Effector CD4-positive, alpha-beta T cell (primary cell): ENCODE results near the gene XPNPEP2.

Source experiments
- DNase-seq: peaks from one replicate; pipeline ENCODE4 v3.0.0-alpha.2; 2020

XPNPEP2 gene

DNA sequence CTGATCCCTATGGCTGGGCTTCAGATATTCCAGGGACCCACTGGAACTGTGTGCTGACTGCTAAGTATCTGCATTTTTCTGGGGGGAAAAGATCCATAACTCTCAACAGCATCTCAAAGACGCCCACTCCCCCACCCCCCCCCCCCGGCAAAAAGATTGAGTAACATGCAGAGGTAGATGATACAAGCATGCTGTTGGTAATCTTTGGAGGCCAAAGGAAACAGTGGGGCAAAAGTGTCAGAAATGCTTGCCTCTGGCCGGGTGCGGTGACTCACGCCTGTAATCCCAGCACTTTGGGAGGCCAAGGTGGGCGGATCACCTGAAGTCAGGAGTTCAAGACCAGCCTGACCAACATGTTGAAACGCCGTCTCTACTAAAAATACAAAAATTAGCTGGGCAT, 12.2 kb downstream of the XPNPEP2 start:
- DNase-seq = no peak

DNA sequence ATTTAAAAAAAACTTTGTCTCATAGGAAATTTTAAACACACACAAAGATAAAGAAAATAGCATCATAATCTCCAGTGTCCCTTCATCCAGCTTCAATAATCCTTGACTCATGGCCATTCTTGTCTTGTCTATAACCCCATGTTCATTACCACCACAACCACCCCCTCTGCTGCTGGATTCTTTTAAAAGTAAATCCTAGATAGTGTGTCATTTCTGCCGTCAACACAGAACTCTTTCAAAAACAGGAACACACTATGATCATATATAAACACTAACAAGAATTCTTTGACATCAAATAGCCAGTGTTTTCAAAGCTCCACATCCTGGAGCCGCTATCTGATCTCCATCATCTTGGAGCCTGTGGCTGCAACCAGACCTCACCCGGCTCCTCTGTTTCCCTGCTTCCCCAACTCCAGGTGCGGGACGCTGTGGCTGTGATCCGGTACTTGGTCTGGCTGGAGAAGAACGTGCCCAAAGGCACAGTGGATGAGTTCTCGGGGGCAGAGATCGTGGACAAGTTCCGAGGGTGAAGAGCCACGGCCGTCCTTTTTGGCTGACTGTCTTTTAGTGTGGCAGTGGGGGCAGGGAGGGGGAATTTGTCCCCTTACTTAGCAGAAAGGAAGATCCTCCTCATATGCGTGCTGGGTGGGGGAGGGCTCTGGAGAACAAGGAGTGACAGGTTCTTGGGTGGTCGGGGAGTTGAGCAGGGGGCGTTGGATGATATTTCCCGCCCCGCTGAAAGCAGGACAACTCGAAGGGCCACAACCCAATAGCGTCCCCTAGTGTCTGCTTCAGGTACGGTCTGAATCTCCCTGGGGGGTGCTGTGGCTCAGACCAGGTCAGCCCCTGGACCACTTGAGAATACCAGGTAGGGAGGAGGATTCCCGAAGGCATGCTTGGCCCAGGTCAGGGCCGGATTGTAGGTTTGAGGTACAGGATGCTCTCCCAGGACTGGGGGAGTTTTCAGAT, 15.6 kb downstream of the XPNPEP2 start:
- DNase-seq = no peak

DNA sequence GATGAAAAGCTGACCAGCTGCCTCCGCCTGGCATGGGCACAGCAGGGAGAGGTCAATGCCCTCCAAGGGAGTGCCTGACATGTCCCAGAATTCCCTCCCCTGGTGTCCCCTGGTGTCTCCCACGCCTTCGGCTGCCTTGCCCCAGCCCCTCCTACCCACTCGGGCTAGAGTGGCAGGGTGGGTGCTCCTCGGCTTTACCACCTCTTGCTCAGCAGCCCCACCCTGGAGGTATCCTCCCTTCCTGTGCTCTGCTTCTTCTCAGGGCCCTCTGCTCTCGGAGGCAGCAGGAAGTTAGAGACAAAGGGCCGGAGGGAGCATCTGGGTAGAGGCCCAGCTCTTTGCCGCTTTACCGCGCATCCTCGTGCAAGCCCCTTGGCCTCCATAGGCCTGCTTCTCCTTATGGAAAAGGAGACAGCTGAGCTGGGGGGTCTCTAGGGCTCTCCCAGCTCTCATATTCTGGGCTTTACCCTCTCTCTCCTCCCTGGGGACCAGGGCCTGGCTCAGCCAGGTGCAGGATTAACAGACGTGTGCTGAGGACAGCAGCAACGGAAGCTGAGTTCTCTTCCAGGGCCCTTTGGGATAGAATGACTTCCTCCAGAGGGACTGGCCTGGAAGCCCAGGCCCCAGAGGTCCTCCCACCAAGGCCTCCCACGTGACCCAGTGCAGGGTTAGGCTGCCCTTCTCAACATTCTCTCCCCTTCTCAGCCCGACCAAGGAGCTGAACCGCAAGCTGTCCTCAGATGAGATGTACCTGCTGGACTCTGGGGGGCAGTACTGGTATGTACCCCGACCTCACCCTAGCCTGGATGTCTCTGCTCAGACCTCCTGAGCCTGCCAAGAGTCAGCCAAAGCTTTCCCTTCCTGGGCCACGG, 17.2 kb downstream of the XPNPEP2 start:
- DNase-seq = no peak

DNA sequence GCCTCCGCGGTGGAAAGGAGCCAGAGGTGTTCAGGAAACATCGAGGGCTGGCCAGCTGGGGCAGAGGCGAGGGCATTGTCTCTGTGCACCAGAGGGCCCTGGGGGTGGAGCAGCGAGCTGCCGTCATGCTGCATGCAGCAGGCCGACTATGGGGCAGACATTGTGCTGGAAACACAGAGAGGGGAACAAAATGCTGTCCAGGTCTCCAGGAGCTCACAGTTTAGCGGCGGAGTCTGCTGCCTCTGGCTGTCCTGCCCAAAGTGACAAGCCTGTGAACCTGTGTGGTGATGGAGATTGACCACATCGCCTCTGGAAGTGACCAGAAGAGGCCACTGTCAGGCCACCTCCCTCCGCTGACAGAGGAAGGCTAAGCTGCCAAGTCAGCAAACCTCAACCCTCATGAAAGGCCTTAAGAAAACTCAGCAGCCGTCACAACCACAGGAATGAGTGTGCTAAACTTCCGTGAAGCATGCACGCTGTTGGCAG, 20.8 kb downstream of the XPNPEP2 start:
- DNase-seq = peak; percentile 35

DNA sequence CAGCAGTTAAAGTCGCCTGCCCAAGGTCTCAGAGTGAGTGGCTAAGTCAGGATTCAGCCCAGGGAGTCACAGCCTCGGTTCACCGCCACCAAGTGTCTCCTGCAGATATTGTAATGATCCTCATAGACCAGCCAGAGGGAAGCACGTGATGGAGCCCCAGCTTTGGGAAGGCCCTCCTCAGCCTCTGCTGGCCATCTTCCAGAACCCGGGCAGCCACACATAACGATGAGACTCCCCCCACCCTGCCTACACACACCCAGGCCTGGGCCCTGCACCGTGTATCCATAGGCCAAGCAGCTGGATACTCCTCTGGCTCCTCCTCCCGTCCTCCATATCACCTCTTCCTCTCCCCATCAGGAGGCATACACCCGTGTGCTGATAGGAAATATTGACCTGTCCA, 21.4 kb downstream of the XPNPEP2 start:
- DNase-seq = no peak

DNA sequence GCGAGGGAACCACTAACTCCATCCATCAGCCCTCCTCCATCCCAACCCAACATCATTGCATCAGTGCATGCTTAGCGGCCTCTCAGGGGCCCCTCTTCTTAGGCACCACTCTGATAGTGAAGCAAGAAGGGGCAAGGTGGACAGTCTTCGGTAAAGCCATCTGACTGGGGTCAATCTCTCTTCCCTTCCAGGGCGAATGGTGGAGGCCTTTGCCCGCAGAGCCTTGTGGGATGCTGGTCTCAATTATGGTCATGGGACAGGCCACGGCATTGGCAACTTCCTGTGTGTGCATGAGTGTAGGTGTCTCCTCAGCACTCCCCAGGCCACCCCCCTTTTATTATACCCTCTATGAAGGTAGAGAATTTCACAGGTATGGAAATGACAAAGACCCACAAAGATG, 22.2 kb downstream of the XPNPEP2 start:
- no peak for DNase-seq

DNA sequence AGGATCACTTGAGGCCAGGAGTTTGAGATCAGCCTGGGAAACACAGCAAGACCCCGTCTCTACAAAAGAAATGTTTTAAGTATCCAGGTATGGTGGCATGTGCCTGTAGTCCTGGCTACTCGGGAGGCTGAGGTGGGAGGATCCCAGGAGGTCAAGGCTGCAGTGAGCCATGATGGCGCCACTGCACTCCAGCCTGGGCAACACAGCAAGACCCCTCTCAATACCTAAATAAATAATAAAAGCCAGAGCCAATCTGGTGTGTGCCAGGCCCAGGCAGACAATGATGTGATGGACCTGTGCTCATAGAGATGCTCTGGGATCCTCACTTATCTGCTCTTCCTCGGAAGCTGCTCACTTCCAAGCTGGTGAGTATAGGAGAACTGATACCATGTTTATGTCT, 22.8 kb downstream of the XPNPEP2 start:
- no peak for DNase-seq

DNA sequence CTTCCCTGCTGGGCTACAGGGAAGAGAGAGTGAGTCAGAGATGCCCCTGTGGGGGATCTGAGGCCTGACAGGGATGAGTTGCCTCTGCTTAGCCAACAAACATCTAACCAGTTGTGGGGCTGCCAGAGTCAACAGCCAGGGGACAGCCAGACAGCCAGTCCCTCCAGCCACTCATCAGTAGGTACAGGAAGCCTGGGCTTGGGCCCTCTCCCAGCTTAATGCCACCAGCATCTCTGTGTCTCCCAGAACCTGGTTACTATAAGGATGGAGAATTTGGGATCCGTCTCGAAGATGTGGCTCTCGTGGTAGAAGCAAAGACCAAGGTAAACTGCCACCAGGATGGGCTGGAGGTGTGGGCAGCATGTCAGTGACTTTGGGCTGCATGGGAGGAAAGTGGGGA, 23.7 kb downstream of the XPNPEP2 start:
- DNase-seq = no peak

DNA sequence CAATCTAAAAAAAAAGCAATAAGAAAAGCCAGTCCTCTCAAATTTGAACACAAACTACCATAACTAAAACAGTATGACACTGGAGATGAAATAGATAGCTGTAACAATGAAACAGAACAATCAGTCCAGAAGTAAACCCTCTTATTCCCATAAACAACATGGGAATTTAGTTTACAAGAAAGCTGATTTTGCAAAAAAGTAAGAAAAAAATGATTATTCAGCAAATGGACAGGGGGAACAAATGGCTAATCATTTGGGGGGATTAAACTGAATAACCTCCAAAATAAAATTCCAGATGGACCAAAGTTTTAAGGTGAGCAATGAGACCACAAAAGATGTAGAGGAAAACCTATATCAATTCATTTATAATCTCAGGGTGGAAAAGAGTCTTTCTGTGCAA, 24.9 kb downstream of the XPNPEP2 start:
- DNase-seq = no peak

DNA sequence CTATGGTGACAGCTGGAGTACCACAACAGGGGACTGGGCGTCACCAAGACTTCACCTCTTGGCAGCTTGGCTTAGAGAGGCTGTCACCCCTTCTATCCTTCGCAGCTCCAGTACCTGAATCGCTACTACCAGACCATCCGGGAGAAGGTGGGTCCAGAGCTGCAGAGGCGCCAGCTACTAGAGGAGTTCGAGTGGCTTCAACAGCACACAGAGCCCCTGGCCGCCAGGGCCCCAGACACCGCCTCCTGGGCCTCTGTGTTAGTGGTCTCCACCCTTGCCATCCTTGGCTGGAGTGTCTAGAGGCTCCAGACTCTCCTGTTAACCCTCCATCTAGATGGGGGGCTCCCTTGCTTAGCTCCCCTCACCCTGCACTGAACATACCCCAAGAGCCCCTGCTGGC, 29.4 kb downstream of the XPNPEP2 start:
- DNase-seq = no peak

DNA sequence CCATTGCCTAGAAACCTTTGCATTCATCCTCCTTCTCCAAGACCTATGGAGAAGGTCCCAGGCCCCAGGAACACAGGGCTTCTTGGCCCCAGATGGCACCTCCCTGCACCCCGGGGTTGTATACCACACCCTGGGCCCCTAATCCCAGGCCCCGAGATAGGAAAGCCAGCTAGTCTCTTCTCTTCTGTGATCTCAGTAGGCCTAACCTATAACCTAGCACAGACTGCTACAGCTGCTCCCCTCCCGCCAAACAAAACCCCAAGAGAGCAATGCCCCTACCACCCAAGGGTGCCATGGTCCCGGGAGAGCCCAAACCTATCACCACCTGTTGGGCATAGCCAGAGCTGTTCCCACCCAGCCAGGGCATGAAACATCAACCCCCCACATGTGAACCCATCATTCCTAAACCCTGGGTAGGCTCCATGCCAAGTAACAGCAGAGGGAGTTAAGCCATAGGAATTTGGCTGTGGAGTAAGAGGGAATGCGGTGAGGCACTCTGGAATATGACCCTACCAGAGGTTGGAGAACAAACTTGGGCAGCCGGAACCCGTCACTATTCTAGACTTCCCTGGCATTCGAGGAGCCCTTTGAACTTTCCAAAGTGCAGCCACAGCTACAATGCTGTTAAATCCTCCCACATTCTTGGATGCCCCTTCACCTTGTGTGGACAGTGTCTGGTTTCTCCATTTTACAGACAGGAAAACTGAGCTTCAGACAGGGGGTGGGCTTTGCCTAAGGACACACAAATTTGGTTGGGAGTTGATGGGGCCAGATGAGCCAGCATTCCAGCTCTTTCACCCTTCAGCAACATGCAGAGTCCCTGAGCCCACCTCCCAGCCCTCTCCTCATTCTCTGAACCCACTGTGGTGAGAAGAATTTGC, 30.0 kb downstream of the XPNPEP2 start:
- no peak for DNase-seq

DNA sequence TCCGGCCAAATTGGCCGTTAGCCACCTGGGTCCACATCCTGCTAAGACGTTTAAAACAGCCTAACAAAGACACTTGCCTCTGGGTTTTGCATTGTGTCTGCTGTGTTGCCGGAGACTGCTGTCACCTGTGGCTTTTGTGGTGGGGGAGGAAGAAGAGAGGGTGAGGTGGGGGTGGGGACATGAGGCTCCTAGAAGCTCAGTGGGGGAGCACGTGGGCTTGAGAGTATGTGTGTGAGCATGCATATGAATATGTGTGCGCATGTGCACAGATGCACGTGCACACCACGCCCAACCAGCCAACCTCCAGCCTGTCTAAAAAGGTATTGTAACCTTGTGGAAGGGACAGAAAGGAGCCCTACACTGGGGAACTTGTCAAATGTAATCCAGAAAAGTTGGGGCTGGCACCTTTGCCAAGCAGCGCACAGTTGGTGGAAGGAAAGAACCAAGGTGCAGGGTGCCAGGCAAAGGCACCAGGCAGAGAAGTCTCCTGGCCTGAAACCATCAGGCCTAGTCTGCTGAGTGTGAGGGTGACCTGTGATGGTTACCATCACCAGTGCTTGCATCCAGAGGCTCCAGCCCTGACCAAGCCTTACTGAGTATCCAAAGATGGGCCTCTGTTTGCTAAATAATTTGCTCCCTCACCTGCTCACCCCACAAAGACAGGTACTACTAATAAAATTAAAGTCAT, 30.8 kb downstream of the XPNPEP2 start:
- DNase-seq = peak; percentile 67

DNA sequence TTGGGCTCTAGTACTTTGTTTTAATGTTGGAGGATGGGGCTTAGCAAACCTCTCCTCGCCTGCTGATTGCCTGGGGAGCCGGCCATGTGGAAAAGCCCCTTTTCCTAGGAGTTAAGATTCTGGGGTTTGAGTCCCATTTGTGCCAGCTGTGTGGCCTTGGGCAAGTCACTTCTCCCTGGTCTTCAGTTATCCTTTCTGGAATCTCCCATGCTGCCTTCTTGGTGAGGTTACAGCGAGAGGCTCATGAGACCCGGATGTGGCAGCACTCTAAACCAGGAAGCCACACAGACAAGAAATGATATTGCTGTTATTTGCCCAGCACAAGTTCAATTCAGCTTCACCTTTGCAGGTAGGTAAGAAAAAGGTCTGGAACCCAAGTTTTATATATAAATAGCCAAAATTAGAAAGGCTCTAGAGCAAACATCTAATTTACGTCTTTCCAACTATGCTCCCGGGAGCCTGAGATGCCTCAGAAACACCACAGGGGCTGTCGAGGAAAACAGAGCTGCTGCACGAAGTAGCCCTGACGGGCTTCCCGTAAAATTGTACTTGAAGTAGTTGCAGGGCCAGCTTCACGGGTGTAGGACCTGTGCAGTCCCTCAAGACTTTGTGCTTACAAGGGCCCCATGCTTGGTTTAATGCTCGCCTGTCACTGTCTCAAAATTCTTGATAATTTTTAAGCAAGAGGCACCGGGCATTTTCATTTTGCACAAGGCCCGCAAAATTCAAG, 32.7 kb downstream of the XPNPEP2 start:
- no peak for DNase-seq

DNA sequence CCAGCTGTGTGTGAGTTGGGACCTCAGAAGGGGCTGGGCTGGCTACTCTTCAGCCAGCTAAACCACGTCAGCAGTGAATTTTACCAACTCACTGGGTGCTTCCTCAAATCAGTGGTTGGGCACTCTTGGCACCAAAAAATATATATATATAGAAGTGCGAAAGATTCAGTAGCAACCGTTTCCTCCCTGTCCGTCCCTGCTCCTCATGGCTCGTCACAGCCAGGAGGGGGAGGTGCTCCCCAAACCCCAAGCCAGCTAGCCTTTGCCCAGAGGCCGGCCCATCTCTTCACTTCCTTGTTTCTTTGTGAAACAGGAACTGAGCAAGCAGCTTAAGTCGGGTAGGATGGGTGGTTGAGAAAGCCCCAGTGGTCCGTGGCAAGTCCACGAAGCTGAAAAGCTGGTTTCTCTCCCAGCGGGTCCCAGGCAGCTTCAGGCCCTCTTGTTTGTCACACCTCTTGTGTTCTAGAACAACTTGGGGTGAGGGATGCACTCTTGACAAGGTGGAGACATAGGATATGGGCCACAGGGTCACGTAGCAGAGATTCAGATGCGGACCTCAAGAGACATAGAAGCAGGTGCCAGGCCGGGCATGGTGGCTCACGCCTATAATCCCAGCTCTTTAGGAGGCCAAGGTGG, 34.1 kb downstream of the XPNPEP2 start:
- DNase-seq = no peak

DNA sequence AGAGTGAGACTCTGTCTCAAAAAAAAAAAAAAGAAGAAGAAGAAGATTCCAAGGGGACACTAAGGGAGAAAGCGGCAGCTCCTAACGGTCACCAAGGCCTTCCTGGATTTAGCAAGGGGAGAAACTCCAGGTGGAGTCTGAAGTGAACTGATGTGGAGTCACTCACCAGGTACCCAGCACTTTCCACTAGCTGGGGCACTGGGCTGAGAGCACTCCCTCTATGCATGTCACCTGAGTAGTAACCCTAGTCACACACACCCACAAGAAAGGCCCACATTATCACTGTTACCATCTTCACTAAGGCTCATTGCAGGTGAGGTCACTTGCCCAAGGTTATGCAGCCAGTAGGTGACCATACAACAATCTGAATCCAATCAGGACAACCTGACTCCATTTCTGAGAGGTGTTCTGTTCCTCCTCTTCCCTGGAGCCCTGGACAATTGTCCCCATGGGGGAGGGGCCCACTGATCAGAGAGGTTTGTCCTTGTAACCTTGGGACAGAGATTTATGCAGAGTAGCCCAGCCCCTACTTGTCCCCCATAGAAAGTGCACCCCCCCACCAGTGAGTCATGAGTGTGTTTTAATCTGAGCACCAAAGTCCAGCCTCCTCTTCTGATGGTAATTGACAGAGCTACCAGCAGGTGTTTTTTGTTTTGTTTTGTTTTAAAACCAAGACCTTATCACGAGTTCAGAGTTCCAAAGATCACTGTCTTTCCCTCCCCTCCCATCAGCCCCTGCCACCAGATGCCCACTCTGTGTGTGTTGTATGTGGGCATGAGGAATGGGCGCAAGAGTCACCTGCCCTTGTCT, 35.1 kb downstream of the XPNPEP2 start:
- no peak for DNase-seq

DNA sequence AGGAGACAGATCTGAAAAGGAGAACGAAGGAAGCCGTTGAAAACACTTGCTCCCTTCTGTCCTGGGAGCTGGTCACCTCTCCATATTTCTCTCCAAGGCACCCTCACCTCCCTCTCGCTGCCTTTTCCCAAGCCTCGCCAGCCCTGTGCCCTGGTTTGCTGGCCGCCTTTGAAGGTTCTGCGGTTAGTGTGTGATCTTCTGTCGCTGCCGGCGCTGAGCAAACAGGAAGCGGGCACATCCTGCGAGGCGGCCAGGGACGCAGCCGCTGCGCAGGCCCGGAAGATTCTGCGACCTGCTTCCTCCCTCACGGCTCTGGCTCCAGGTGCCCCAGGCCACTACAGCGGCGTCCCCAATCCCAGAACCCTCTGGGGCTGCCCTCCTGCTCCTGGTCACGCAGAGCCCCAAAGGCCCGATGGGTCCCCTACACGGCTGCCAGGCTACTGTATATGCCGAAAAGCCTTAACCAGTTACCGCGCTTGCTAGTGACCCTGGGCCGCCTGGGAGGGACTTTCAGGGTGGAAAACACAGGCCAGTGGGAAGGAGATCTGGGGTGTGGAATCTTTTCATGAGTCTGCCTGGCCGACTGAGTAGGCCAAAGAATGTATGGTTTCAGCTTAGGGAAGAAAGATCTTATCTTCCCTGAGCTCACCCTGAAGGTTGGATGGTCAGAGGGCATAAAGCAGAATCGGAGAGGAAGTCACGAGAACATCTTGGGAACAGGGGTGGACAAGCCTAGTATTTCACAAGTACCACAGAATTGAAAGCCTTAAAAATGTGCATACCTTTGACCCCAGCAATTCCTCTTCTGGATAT, 38.6 kb downstream of the XPNPEP2 start:
- DNase-seq = peak; percentile 68

DNA sequence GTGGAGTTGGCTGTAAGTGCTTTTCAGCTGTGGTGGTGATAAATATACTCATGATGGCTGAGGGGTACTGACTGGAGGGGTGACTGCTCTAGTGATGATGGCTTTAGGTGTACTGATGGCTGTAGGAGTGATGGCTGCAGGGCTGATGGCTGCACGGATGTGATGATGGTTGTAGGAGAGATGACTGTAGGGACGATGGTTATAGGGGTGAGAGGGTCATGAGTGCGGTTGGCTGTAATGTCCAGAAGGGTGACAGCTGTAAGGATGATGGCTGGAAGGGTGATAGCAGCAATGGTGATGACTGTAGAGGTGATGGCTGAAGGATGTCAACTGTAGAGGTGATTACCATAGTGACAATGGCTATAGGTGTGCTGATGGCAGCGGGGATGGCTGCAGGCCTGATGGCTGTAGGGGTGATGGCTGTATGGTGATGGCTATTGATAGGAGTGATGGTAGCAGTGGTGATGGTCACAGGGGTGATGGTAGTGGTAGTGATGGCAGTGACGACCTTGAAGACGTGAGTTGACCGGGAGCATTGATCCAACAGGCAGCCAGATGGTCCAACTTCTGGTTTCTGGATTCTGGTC, 40.4 kb downstream of the XPNPEP2 start:
- DNase-seq = no peak

DNA sequence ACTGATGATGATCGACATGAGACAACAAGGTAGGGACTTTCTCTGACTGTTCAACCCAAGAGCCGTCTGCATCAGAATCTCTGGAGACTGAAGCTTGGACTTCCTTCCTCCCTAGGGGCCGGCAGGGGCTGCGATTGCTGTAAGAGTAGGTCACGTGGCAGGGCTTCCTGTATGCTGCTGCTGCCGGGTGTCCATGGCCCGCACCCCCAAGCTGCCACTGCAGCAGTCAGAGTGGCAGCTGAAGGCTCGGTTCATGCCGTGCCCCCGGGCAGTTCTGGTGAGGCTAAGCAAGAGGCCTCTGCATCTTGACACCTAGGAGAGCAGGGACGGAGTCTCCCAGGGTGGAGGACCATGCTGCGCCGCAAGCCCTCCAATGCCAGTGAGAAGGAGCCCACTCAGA, 41.0 kb downstream of the XPNPEP2 start, which contains the start of gene SASH3:
Gene SASH3 (plus strand): TSS at position 203 of the 400 bp plus-strand sequence. CDS start 149 bp downstream, at position 352.
- peak; percentile 51 for DNase-seq
